GM21528 (cell line): ENCODE results near the gene KCNH6.

ENCODE experiments used
- ATAC-seq: cut with Tn5 transposase; IDR thresholded peaks from one replicate; pipeline ENCODE4 v1.9.1; 2021; ENCODE audit warnings: mild to moderate bottlenecking, moderate library complexity; ENCODE audit not compliant: unreplicated experiment, low FRiP score

KCNH6 gene

DNA sequence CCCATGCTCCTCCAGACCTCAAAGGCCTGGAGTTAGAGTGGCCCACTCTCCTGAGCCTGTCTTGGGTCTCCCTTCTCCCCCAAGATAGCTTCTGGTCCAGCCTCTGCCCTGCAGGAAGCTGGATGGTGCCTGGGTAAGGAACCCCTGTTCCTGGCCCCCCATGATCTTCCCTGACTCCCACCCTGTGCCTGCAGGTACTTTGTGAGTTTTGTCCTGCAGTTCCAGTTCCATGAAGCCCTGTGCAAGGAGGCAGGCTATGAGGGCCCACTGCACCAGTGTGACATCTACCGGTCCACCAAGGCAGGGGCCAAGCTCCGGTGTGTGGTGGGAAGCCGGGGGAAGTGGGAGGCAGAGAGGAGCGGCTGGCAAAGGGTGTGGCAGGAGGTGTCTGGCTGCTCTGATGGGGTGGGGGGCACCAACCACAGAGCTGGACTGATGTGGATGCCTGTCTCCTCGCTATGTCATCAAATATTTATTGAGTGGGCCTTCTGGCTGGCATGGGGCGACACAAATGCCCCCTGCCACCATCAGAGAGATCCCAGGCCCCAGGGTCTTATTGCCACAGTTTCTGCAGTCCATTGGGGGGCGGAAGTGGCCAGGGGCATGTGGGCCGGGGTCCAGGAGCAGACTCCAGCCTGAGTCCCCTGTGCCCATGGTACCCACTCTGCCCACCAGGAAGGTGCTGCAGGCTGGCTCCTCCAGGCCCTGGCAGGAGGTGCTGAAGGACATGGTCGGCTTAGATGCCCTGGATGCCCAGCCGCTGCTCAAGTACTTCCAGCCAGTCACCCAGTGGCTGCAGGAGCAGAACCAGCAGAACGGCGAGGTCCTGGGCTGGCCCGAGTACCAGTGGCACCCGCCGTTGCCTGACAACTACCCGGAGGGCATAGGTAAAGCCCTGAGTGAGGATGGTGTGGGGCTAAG lies 39.2 kb upstream of the KCNH6 start:
- no peak for ATAC-seq

DNA sequence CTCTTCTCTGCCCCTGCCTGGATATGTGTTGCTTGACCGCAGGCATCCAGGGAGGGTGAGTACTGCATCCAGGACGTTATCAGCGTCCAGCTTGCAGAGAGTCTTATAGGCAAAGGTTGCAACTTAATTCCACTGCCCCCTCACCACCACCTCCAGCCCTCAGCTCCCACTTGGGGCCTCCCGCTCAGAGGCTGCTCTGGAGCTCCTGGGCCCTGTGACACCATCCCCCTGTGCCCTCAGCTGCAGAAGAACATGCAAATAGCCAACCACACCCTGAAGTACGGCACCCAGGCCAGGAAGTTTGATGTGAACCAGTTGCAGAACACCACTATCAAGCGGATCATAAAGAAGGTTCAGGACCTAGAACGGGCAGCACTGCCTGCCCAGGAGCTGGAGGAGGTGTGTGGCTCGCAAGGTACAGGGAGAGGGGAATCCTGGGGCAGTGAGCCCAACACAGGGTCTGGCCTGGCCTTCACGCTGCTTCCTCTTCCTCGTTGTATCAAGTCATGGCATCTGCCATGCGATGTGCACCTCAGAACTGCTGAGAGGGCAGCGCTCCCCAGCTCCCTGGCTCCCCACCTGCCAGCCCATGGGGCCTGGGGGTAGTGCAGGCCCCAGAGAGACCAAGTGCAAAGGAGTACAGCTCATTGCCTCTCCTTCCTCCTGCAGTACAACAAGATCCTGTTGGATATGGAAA lies 36.7 kb upstream of the KCNH6 start:
- ATAC-seq: no peak

DNA sequence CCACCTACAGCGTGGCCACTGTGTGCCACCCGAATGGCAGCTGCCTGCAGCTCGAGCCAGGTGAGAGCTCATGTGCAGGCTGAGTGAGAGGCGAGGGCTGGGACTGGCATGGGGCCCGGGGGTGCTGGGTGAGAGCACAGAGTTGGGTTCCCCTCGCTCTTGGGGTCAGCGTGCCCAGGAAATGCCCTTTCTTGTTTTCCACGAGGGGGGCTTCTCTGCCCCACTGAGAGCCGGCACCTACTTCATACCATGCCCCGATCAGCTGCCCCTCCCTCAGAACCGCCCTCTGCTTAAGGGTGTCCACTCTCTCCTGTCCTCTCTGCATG lies 36.2 kb upstream of the KCNH6 start:
- no peak for ATAC-seq

DNA sequence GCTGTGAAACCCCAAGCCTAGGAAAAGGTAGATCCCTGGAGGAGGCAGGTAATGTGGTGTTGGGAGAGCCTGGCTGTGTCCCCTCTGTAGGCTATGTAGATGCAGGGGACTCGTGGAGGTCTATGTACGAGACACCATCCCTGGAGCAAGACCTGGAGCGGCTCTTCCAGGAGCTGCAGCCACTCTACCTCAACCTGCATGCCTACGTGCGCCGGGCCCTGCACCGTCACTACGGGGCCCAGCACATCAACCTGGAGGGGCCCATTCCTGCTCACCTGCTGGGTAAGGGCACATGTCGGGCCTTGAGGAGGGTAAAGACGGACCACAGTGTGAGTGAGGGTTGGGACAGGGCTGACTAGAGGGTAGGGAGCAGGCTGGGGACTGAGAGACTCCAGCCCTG lies 34.3 kb upstream of the KCNH6 start:
- no peak for ATAC-seq

DNA sequence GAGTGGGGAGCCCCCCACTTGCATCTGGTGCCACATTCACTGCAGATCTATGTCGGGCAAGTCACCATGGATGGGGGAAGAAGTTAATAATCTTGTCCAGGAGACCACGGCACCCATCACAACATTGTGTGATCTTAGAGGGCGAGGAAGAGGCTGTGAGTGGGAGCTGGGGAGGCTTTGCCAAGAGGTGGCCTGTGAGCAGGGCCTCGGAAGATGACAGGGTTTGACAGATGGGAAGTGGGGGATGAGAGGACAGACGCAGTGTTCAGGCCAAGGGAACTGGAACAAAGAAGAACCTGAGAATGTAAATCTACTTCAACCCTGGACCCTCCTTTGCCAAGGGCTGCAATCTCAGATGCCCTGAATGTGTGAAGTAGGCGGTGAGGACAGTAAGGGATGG lies 33.9 kb upstream of the KCNH6 start:
- ATAC-seq: no peak

DNA sequence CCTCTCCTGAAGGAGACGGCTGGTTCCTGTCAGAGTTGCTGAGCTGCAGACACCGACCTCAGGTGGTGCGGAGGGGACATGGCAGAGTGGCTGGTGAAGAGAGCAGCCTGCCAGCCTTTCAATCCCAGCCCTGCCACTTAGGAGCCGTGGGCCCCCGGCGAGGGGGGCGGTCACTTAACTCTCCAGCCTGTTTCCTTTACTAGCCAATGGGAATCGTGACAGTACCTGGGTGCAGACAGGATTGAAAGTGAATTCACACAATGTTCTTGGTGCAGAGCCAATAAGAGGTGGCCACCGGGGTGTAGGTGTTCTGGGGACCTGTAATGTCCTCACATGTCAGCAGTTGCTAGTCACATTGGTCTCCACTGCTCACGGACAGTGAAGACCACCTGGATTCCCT lies 32.8 kb upstream of the KCNH6 start:
- no peak for ATAC-seq

DNA sequence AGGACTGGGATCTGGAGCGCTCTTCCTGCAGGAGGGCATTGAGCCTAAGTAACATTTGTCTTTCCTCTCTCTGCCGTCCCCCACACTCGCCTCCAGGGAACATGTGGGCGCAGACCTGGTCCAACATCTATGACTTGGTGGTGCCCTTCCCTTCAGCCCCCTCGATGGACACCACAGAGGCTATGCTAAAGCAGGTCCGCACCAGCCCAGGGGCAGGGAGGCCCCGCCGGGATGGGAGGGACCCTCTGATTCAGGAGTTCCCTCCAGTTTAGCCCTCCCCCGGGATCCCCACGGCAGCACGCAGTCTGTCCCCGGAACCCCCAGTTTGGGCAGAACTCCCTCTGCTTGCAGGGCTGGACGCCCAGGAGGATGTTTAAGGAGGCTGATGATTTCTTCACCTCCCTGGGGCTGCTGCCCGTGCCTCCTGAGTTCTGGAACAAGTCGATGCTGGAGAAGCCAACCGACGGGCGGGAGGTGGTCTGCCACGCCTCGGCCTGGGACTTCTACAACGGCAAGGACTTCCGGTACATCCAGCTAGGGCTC lies 32.2 kb upstream of the KCNH6 start:
- no peak for ATAC-seq

DNA sequence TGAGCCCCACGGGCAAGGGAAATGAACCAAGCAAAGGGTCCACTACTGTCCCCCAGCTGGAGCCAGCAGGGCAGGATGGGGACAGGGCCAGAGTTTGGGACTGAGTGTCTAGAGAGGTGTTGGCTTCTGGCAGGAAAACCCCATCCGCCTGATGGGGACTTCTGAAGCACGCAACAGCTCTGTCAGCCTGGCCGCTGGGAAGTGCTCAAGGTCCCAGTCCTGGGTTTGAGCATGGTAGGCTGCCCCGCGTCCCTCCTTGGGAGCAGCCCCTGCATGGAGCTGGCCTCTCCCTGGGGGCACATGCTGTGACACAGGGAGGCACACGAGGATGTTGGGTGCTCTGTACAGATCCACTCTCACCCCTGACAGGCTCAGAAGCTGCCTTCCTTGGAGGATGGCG lies 31.7 kb upstream of the KCNH6 start:
- ATAC-seq: no peak

DNA sequence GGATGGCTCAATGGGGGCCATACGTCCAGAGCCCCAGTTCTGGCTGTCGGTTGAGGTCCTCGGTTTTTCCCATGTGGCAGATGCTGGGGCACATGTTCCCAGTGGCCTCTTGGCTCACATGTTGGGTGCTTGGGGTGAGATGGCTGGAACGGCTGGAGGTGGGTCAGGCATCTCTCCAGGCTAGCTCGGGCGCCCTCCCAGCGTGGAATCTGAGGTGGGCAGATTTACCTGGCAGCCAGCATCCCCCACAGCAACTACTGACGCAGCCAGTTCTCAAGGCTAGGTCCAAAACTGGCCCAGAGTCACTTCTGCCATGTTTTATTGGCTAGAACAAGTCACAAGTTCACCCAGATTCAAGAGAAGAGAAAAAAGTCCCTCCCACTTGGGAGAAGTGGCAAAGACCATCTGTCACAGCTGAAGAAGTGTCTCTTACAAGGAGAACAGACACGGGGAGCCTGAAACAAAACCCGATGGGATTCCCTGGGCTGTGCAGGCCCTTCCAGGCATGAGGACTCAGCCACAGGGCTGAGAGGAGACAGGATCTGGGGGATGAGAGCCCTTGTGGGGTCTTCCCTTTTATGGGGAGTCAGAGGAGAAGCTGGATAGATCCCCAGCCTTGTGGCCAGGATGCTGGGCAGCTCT lies 31.1 kb upstream of the KCNH6 start:
- ATAC-seq: no peak

DNA sequence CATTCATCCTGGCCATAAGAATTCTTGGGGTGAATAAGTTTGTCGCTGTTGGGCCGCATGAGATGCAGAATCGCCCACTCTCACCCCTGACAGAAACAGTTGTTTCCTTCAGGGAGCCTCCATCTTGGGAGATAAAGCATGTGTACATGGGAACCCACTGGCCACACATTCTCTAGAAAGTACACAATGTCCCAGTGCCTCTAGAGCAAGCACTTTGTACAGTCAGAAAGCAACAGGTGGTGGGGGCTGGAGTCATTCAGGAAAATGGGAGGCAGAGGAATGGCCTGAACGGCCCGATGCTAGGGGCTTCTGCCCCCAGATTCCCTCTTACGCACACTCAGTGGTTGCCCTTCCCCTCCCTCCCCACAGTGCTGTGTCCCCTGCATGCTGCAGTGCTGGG lies 30.2 kb upstream of the KCNH6 start:
- no peak for ATAC-seq

DNA sequence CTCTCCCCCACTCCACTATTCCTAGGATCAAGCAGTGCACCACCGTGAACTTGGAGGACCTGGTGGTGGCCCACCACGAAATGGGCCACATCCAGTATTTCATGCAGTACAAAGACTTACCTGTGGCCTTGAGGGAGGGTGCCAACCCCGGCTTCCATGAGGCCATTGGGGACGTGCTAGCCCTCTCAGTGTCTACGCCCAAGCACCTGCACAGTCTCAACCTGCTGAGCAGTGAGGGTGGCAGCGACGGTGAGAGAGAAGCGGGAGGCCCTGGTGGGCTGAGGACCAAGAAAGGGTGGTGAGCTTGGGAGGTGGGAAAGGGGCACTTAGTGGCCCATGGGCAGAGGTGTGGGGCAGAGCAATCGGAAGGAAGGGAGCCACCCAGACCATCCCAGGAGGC lies 29.7 kb upstream of the KCNH6 start:
- ATAC-seq: no peak

DNA sequence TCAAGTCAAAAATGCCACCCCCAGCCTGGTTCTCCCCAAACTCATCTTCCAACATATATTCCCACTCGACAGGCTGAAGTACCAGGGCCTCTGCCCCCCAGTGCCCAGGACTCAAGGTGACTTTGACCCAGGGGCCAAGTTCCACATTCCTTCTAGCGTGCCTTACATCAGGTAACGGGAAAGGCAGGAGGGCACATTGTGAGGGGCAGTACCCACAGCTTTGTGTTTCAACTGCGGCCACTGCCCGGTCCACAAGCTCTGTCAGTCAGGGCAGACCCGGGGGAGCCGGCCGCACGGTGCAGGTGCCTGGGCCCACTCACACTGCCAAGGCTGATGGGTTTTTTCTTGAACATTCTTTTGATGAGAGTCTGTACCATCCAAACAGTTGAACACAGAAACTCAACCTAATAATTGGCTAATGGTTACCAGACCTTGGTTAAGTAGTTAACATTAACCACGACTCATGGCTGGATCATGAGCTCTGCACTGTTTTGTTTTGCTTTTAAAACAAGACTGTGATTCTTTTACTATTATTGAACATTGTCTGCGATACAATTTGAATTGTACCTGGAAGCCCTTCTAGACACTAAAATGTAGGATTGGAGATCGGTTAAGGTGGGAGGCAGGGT lies 28.7 kb upstream of the KCNH6 start:
- no peak for ATAC-seq

DNA sequence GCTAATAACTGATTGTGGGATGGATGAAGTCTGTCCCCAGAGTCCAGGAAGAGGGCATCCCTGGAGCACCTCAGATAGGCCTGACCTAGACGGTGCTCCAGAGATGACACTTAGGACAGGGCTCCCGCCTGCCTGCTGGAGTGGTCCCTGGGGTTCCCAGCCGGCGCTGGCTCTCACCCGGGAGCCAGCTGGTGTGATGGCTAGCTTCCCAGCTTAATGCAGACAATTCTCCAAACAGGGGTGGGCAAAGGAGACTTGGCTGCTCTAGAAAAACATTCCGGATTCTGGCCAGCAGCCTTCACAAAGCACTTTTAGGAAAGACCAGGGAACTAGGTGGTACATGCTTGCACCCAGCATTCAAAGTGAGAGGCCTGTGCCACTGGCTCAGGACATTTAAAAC lies 27.7 kb upstream of the KCNH6 start:
- no peak for ATAC-seq

DNA sequence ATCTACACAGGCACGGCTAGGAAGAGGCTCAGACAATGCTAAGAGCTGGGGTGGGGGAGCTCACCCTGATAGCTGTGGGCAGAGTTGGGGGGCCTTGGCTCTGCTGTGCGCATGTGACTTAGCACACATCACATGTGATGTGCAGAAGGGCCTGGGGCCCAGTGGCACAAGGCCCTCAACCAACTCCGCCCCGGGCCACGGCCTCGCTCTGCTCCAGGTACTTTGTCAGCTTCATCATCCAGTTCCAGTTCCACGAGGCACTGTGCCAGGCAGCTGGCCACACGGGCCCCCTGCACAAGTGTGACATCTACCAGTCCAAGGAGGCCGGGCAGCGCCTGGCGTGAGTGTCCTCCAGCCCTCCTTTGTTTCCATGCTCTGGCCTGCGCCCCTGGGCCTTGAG lies 27.0 kb upstream of the KCNH6 start:
- ATAC-seq: no peak

DNA sequence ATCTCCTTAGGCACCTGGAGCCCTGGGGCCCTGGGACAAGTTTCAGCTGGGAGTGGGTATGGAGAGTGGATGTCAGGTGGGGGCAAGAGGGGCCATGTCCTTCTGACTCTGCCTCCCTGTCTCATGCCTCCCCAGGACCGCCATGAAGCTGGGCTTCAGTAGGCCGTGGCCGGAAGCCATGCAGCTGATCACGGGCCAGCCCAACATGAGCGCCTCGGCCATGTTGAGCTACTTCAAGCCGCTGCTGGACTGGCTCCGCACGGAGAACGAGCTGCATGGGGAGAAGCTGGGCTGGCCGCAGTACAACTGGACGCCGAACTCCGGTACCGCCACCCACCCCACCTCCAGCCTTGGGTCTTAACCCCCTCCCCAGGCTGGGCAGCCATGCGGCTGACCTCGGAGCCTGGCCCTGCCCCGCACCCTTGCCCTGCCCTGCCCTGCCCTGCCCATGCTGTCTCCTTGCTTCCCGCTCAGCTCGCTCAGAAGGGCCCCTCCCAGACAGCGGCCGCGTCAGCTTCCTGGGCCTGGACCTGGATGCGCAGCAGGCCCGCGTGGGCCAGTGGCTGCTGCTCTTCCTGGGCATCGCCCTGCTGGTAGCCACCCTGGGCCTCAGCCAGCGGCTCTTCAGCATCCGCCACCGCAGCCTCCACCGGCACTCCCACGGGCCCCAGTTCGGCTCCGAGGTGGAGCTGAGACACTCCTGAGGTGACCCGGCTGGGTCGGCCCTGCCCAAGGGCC lies 26.3 kb upstream of the KCNH6 start:
- ATAC-seq: no peak

DNA sequence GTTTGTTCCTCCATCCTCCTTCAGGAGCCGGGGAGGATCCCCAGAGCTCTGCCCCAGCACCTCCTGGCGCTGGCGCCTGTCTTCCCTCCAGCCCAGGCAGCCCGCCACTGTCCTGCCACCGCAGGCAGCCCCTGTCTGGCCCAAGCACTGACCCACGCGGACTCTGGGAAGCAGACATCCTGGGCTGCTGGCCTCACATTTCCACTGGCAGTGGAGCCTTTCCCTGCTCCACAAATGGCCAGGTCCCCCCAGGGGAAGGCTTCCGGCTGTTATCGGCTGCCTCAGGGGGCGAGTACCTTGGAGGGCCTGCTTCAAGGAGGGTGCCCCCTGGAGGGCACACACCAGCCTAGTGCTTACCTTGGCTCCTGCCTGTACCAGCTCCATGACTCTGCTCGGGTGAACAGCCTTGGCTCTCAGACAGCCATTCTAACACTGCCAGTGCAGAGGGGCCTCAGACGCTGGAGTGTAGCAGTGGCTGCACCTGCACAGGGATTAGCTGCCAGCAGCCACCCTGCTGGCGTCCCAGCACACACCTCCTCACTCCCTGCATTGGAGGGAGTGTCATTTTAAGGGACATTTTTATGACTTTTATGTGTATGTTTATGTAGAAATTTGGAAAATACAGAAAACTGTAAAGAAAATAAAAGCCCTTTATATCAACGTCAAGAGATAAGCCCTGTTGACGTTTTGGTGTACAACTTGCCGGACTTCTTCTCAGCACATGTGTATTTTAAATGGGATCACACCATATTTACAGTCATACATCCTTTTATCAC lies 25.3 kb upstream of the KCNH6 start:
- ATAC-seq: no peak

DNA sequence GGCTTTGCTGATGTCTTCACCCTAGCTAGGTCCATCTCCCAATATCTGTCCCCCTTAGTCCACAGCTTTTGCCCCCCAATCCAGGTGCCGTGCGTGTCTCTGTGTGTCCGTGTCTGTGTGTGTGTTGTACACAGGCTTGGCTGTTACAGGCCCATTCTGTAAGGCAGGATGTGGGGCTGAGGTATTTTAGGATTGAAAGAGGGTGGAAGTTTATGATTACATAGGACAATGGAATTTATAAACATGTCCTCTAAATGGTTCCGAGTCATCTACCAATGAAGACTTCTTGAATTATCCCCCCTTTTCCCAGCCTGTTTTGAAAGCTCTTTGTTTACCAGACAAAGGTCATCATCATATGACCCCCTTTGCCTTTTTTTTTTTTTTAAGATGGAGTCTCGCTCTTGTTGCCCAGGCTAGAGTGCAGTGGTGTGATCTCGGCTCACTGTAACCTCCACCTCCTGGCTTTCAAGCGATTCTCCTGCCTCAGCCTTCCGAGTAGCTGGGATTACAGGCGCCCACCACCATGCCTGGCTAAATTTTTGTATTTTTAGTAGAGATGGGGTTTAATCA lies 24.4 kb upstream of the KCNH6 start:
- ATAC-seq: no peak

DNA sequence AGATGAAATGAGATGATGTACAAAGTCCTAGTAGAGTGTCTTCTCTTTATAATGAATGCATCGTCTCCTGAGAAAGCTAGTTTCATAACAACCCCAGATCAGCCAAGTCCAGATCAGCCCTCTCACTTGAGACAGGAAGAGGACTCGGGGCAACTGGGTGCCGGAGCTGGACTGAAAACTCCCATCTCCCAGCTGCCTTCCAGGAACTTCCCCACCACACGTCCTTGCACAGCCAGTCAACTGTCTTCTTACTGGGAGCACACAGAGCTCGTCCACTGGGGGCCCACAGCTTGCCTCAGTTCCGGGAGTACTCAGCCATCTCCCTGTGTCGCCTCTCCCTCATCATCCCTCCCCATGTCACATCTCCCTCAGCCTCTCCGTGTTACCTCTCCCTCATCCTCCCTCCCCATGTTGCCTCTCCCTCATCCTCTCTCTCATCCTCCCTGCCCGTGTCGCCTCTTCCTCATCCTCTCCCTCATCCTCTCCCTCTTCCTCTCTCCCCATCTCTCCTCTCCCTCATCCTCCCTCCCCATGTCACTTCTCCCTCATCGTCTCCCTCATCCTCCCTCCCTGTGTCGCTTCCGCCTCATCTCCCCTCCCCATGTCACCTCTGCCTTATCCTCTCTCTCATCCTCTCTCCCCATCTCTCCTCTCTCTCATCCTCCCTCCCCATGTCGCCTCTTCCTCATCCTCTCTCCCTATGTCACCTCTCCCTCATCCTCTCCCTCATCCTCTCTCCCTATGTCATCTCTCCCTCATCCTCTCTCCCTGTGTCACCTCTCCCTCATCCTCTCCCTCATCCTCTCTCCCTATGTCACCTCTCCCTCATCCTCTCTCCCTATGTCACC lies 22.4 kb upstream of the KCNH6 start:
- no peak for ATAC-seq
